ENCODE measurements around the gene KLK6. TPM values are rescaled to one million over a fixed set of nuclear protein-coding genes. Genes with fewer than 3 reads are reported as not detected.

KLK6 gene
- total RNA-seq, 4 donors from 2014 or later = 2.1 to 5.9 (median 2.5) TPM; not detected in 1

DNA sequence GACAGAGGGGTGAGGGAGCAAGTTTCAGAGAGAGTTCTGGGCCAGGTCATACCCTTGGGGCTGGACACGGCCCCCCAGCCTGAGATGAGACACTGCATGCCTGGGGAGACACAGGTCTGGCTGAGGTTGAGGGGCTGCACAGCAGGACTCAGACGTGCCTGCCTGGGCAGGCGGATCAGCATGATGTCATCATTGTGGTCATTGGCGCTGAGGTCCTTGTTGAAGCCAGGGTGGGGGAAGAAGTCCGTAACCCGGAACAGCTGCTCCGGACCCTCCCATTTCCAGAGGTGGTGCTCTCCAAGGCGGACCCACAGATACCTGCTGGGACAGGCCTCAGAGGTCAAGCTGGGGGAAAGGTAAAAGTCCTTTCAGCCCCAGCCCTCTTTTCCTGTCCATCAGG, 37.0 kb upstream of the KLK6 start:
- H3K36me3 ChIP-seq = no peaks in the 10 kb centered on the region
- H3K27ac ChIP-seq = no peak overlapping the region
- WGBS, 2 donors = 35 to 39% methylated on average over 8 of the region's 8 CpGs
- H3K4me3 ChIP-seq = no peak overlapping the region
- DNase-seq (ENCODE audit: low spot score in 2 of 2) = no peak
- no peaks in the 10 kb centered on the region for H3K4me1 ChIP-seq
- TF ChIP-seq, protein P1, sequence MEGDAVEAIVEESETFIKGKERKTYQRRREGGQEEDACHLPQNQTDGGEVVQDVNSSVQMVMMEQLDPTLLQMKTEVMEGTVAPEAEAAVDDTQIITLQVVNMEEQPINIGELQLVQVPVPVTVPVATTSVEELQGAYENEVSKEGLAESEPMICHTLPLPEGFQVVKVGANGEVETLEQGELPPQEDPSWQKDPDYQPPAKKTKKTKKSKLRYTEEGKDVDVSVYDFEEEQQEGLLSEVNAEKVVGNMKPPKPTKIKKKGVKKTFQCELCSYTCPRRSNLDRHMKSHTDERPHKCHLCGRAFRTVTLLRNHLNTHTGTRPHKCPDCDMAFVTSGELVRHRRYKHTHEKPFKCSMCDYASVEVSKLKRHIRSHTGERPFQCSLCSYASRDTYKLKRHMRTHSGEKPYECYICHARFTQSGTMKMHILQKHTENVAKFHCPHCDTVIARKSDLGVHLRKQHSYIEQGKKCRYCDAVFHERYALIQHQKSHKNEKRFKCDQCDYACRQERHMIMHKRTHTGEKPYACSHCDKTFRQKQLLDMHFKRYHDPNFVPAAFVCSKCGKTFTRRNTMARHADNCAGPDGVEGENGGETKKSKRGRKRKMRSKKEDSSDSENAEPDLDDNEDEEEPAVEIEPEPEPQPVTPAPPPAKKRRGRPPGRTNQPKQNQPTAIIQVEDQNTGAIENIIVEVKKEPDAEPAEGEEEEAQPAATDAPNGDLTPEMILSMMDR (IDR thresholded peaks at IDR 0.05) = no peak
- TF ChIP-seq POLR2A (IDR thresholded peaks at IDR 0.05) (no peak), EP300 (IDR thresholded peaks at IDR 0.05) (no peak)
- H3K27me3 ChIP-seq = peaks cover 0 to 12% of the 10 kb centered on the region in 2 donors
- H3K9me3 ChIP-seq = peaks cover 0 to 7% (median 0%) of the 10 kb centered on the region in 4 donors

DNA sequence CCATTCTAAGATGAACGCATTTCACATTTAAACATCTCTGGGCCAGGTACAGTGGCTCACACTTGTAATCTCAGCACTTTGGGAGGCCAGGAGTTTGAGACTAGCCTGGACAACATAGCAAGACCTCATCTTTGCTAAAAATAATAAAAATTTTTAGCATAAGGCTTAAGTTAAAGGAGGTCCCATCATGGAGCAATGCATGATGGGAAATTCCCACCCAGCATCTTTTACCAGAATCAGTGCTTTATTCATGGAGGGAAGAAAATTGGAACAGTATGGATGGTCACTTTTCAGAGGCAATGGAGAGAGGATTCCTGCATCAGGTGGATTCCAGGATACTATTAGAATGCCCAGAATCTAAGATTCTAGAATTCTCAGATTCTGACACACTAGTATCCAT, 35.9 kb upstream of the KLK6 start:
- Histone ChIP-seq H3K4me3 (no peak overlapping the region), H3K27ac (no peak overlapping the region), H3K36me3 (no peaks in the 10 kb centered on the region), H3K9me3 (peaks cover 0 to 7% (median 0%) of the 10 kb centered on the region in 4 donors), H3K4me1 (no peaks in the 10 kb centered on the region), H3K27me3 (peaks cover 0 to 19% of the 10 kb centered on the region in 2 donors)
- 81 to 86% methylated on average over 1 of the region's 1 CpG for WGBS, 2 donors
- no peak for DNase-seq (ENCODE audit: low spot score in 2 of 2)
- TF ChIP-seq POLR2A (IDR thresholded peaks at IDR 0.05) (no peak), EP300 (IDR thresholded peaks at IDR 0.05) (no peak)
- TF ChIP-seq, protein P1 (IDR thresholded peaks at IDR 0.05) = no peak

DNA sequence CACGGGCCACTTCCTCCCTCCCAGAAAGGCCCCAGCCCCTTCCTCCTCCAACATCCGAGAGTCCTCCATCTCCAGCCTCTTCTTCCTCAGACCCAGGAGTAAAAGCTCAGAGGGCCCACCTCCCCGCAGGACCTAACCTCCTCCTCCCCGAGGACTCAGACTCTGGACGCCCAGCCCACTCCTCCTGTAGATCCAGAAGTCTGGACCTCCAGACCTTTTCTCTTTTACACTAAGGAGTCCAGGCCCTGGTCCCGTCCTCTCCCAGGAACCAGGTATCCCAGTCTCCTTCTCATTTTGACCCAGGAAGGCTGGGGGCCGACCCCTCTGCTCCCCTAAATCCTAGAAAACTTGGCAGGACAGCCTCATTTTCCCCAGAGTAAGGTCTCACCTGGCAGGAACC, 33.9 kb upstream of the KLK6 start:
- Histone ChIP-seq H3K36me3 (no peaks in the 10 kb centered on the region), H3K27ac (no peak overlapping the region), H3K4me1 (no peaks in the 10 kb centered on the region), H3K4me3 (no peak overlapping the region), H3K9me3 (peaks cover 0 to 7% (median 0%) of the 10 kb centered on the region in 4 donors), H3K27me3 (peaks cover 0 to 19% of the 10 kb centered on the region in 2 donors)
- DNase-seq (ENCODE audit: low spot score in 2 of 2) = no peak
- 78% methylated on average over 7 of the region's 7 CpGs for WGBS, 2 donors
- TF ChIP-seq, protein P1 (IDR thresholded peaks at IDR 0.05) = no peak
- TF ChIP-seq POLR2A (IDR thresholded peaks at IDR 0.05) = no peak
- no peak for TF ChIP-seq EP300 (IDR thresholded peaks at IDR 0.05)

DNA sequence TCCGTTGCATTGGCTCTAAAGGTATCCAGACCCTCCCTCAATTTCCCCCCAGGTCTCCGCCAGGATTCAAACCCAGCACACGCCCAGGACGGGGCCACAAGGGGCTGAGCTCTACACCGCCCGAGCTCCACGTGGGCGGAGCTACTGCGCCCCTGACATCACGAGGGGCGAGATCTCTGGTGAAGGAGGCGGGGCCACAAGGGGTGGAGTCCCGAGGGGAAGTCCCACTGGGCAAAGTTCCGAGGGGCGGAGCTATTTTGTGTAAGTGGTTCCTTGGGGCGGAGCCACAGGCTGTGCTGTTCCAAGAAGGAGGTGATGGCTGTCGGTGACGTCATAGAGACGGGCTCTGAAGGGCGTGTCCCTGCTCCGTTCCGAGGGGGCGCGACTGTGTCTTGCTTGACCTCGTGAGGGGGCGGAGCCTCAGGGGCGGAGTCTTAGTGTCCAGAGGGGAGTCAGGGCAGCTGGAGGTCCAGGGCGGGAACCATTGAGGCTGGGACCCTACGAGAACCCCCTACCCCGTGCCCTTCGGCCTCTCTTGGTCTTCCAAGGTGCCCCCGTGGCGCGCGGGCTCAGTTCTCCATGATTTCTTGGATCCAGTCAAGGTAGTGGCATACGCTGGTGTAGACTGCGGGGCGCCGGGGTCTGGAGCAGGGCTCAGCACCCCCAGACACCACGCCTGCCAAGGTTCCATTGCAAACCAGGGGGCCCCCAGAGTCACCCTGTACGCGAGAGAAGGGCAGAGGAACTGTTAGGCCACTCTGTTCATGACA, 33.3 kb upstream of the KLK6 start:
- Histone ChIP-seq H3K4me3 (no peak overlapping the region), H3K36me3 (no peaks in the 10 kb centered on the region), H3K27ac (no peak overlapping the region), H3K9me3 (peaks cover 0 to 7% (median 0%) of the 10 kb centered on the region in 4 donors), H3K4me1 (no peaks in the 10 kb centered on the region), H3K27me3 (peaks cover 0 to 19% of the 10 kb centered on the region in 2 donors)
- peak; percentile 9 to 22 for DNase-seq (ENCODE audit: low spot score in 2 of 2)
- 58 to 64% methylated on average over 31 to 39 of the region's 42 CpGs for WGBS, 2 donors
- TF ChIP-seq, protein P1 (IDR thresholded peaks at IDR 0.05) = no peak
- TF ChIP-seq POLR2A (IDR thresholded peaks at IDR 0.05) (peak in 1 of 2 donors; percentile 36), EP300 (IDR thresholded peaks at IDR 0.05) (peak in 1 of 2 donors; percentile 31)

DNA sequence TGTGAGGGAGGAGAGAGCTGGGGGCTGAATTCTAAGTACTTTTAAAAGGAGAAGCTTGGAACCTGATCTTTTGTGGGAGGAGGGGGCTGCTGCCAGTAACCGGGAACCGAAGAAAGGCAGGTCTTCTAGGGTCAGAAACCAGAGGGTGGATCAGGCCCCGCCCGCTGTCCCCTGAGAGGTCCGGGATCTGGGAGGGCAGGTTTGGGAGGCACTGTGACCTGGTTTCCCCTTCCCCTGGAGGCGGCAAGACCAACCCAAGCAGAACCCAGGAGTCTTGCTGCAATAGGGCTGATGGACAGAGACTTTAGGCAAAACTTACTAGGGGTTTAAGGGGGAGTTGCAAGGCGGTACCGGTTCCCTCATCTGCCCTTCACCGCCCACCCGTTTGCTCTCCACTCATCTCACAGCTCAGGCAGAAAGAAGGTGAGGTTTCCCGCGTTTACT, 32.7 kb upstream of the KLK6 start:
- no peaks in the 10 kb centered on the region for H3K4me1 ChIP-seq
- DNase-seq (ENCODE audit: low spot score in 2 of 2) = no peak
- H3K4me3 ChIP-seq = no peak overlapping the region
- 38 to 39% methylated on average over 11 to 12 of the region's 12 CpGs for WGBS, 2 donors
- peak overlapping the region in 1 of 4 donors; percentile 33 for H3K27ac ChIP-seq
- no peaks in the 10 kb centered on the region for H3K36me3 ChIP-seq
- TF ChIP-seq, protein P1 (IDR thresholded peaks at IDR 0.05) = no peak
- TF ChIP-seq EP300 (IDR thresholded peaks at IDR 0.05) (no peak), POLR2A (IDR thresholded peaks at IDR 0.05) (no peak)
- peaks cover 0 to 19% of the 10 kb centered on the region in 2 donors for H3K27me3 ChIP-seq
- peaks cover 0 to 7% (median 0%) of the 10 kb centered on the region in 4 donors for H3K9me3 ChIP-seq

Measured in tibial nerve (tissue), 4 donors.